GM12892 (cell line): ENCODE measurements around the gene MELTF.

ENCODE experiments used
- DNase-seq: peaks from one replicate; pipeline ENCODE4 v3.0.0; 2011; ENCODE audit not compliant: insufficient read length
- FAIRE-seq: peaks from 2 replicates; lab custom pipeline; 2011; peaks lifted over from hg19 to GRCh38; lab: Jason Lieb, UNC
- POLR2A ChIP-seq: IDR thresholded peaks from 2 replicates; pipeline ENCODE4 v1.6.1; 2011; ENCODE audit warnings: low read depth, low read length, control low read depth
- POLR2AphosphoS5 ChIP-seq: IDR thresholded peaks from 2 replicates; pipeline ENCODE4 v1.6.1; 2011; ENCODE audit warnings: low read depth, low read length, control low read depth
- TAF1 ChIP-seq: IDR thresholded peaks from 2 replicates; pipeline ENCODE4 v1.6.1; 2011; ENCODE audit warnings: low read depth, mild to moderate bottlenecking, control low read depth, low read length, borderline replicate concordance

The MELTF gene

DNA sequence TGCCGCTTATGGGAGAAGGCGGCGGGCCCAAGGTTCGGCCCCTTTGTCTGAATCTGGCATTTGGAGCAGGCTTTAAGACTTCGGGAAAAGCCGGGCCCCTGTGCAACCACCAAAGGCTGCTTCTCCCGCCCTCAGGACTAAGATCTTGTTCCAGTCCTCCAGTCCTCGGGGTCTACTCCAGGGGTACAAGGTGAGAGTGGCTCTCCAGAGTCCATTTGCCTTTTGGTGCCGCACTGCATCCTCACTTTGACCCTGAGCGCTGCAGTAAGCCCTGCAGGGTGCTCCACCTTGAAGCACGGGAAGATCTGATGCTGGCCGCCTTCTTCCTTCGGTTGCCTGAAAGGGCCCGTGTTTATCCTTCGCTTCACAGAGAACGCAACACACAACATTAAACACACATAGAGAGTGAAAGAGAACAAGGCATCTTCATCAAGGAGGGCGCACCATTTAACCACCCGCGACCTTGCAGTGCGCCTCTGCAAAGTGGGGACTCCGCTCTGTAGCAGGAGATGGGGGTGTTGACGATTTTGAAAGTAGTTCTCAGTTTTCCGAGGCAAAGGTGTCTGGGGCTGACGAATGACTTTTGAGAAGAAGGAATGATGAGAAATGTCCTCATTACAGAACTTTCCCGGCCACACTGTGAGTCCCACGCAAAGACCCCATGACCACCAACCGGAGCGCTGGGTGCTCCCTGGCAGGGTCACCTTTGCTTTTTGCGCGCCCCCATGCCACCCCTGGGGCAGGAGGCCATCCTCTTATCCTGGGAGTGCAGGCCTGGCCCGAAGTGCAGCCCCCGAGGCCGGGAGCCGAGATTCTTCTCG, 62.0 kb downstream of the MELTF start:
- TF ChIP-seq POLR2A = no peak
- no peak for TF ChIP-seq POLR2AphosphoS5
- no peak for TF ChIP-seq TAF1
- DNase-seq = no peak
- FAIRE-seq = peak; percentile 5

DNA sequence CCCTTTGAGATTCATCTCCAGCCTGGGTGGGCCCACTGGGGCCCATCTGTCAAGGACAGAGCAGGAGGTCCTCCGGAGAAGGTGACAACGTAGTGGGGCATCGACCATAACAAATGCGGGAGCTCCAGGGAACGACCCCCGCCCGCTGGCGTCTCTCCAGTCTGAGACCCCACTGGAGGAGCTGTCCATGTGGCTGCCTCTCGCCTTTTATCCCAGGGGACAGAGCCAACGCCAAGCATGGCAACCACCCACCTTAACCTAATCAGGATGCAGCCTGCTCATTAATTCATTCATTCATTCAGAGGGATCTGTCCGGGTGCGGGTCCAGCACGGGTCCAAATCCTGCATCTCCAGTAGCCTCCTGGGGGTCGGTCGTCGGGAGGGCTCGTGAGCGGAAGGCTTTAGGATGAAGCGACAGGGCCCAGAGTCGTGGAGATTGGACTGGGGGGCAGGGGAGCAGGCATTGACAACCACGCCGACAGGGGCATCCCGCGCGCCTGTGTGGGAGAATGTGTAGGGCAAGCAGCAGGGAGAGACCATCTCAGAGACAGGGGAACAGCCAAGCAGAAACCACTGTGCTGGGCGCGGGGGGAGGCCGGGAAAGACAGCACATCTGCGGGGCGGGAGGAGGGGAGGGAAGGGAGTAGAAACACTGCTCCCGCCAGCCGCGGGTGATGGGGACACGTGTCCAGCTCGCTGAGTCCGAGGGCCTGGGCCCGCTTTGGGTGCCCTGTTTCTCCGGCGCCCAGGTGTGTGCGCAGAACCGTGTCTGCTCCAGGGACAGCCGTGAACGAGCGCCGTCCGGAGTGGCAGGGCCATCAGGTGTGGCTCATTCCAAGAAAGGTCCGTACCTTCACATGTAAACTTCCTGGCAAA, 62.9 kb downstream of the MELTF start:
- FAIRE-seq (no peak), DNase-seq (no peak)
- TF ChIP-seq POLR2A (no peak), POLR2AphosphoS5 (no peak), TAF1 (no peak)

DNA sequence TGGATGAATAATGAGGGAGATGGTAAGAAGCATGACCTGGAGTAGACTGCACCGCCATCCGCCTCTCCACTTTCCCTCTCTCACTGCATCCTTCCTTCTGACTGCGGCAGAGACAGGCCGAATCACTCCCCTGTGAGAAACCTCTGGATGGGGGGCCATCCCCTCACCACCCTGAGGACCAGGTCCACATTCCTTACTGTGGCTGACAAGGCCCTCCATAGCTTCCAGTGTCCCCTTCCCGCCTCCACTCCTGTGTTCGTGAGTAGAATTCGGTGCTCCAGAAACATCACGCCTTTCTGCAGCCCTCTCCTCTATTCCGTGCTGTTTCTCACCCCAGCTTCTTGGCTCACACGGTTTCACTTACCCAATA, 63.8 kb downstream of the MELTF start:
- DNase-seq = no peak
- FAIRE-seq = no peak

DNA sequence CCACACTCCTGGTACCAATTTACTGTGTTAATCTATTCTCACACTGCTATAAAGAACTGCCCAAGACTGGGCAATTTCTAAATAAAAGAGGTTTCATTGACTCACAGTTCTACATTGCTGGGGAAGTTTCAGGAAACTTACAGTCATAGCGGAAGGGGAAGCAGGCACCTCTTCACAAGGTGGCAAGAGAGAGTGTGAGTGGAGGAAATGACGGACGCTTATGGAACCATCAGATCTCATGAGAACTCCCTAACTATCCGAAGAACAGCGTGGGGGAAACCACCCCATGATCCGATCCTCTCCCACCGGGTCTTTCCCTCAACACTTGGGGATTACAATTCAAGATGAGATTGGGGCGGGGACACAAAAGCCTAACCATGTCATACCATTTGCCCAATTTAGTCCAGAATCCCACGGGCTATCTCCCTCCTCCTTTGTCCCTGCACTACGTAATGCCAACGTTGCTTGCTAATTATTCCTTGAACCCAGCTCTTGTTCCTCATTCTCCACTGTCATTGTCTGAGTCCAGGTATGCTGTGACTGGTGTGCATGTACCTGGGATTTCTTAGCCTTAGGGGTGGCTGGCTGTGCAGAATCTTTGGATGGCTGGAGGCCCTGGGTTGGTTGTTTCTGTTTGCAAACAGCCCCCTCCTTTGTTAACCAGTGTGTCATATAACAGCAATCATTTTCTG, 64.4 kb downstream of the MELTF start:
- FAIRE-seq (no peak), DNase-seq (no peak)
- TF ChIP-seq POLR2AphosphoS5 = no peak
- no peak for TF ChIP-seq TAF1
- no peak for TF ChIP-seq POLR2A

More for the DNA sequence above, 63.8 kb downstream of the MELTF start:
- TF ChIP-seq POLR2AphosphoS5 = no peak
- TF ChIP-seq POLR2A = no peak
- no peak for TF ChIP-seq TAF1

DNA sequence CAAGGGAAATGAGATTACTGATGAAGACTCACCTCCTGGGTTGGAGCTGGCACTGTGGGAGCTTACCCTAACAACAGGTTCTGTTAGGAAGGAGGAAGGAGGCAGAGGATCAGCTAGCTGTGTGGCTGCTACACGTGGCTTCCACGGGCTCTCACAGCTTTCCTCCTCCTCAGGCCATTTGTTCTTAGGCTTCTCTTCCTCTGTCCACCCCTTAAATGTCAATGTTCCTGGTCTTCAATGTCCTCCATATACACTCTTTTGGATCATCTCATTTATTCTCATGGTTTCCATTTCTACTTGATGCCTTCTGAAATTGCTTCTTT, 66.0 kb downstream of the MELTF start:
- DNase-seq (no peak), FAIRE-seq (no peak)
- TF ChIP-seq POLR2AphosphoS5 = no peak
- TF ChIP-seq TAF1 = no peak
- no peak for TF ChIP-seq POLR2A

DNA sequence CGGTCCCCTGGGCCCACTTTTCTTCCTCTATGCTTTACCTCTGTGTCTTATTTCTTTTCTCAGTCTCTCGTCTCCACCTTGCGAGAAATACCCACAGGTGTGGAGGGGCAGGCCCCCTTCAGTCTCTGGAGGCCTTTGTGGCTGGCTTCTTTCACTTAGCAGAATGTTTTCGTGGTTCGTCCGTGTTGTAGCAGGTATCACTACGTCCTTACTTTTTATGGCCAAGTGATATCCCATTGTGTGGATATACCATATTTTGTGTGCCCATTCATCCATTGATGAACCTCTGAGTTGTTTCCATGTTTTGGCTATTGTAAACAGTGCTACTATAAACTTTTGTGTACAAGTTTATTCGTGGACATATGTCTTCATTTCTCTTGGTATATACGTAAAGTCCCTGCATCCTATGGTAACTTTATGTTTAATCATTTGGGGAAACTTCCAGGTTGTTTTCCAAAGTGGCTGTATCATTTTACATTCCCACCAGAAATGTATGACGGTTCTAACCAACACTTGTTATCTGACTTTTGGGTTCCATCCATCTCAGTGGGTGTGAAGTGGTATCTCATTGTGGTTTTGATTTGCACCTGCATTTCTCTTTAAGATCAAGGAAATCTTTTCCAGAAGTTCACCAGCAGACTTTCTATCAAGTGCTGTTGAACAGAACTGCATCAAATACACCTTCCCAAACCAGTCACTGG, 66.5 kb downstream of the MELTF start:
- no peak for TF ChIP-seq TAF1
- TF ChIP-seq POLR2AphosphoS5 = no peak
- TF ChIP-seq POLR2A = no peak
- FAIRE-seq (no peak), DNase-seq (no peak)

DNA sequence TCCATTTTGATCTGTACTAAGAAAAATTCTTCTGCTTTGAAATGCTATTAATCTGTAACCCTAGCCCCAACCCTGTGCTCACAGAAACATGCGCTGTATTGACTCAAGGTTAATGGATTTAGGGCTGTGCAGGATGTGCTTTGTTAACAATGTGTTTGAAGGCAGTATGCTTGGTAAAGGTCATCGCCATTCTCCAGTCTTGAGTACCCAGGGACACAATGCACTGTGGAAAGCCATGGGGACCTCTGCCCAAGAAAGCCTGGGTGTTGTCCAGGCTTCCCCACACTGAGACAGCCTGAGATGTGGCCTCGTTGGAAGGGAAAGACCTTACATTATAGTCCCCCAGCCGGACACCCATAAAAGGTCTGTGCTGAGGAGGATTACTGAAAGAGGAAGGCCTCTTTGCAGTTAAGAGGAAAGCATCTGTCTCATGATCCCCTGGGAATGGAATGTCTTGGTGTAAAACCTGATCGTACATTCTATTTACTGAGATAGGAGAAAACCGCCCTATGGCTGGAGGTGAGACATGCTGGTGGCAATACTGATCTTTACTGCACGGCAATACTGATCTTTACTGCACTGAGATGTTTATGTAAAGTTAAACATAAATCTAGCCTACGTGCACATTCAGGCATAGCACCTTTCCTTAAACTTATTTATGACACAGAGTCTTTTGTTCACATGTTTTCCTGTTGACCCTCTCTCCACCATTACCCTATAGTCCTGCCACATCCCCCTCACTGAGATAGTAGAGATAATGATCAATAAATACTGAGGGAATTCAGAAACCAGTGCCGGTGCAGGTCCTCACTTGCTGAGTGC, 67.3 kb downstream of the MELTF start:
- no peak for TF ChIP-seq TAF1
- TF ChIP-seq POLR2A = no peak
- TF ChIP-seq POLR2AphosphoS5 = no peak
- FAIRE-seq (no peak), DNase-seq (no peak)

DNA sequence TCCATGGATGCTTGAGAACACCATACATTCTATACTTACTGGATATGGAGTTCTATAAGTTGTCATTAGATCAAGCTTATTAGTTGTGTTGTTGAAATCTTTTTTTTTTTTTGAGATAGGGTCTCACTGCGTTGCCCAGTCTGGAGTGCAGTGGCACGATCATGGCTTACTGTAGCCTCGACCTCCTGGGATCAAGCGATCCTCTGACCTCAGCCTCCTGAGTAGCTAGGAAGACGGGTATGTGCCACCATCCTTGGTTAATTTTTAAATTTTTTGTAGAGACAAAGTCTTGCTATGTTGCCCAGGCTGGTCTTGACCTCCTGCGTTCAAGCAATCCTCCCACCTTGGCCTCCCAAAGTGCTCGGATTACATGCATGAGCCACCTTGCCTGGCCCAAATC, 74.8 kb downstream of the MELTF start:
- DNase-seq (no peak), FAIRE-seq (no peak)
- TF ChIP-seq POLR2AphosphoS5 = no peak
- no peak for TF ChIP-seq POLR2A
- TF ChIP-seq TAF1 = no peak
